ENCODE measurements around the gene CRTC1.
A peak's percentile ranks its signal among the peaks of the same experiment; 100 is the strongest.

The CRTC1 gene

GRCh38 chr19:18683109-18683957 lies at the start of gene CRTC1:
Gene CRTC1, plus strand, starts transcription at chr19:18683680. Its CDS starts 23 bp downstream, at chr19:18683703.
- peak; percentile 92 for DNase-seq (ENCODE audit: low spot score)

GRCh38 chr19:18634612-18635297 lies 48.7 kb upstream of the CRTC1 start:
- no peak for DNase-seq (ENCODE audit: low spot score)

- no peak for DNase-seq (ENCODE audit: low spot score)
Observed at GRCh38 chr19:18635831-18636182, 47.7 kb upstream of the CRTC1 start.

- peak; percentile 97 for DNase-seq (ENCODE audit: low spot score)
Observed at GRCh38 chr19:18636183-18636968, 47.1 kb upstream of the CRTC1 start.

GRCh38 chr19:18636969-18637629 lies 46.4 kb upstream of the CRTC1 start, which contains the start of gene KLHL26:
Gene KLHL26, plus strand, starts transcription at chr19:18637028. Its CDS starts 27 bp downstream, at chr19:18637055.
- no peak for DNase-seq (ENCODE audit: low spot score)

- no peak for DNase-seq (ENCODE audit: low spot score)
Observed at GRCh38 chr19:18637673-18638630, 45.5 kb upstream of the CRTC1 start.

- DNase-seq (ENCODE audit: low spot score), result no peak
Observed at GRCh38 chr19:18639706-18640243, 43.7 kb upstream of the CRTC1 start.

GRCh38 chr19:18644196-18645034 lies 39.1 kb upstream of the CRTC1 start:
- DNase-seq (ENCODE audit: low spot score), result peak; percentile 40

GRCh38 chr19:18645035-18645511 lies 38.4 kb upstream of the CRTC1 start:
- DNase-seq (ENCODE audit: low spot score), result no peak

GRCh38 chr19:18646535-18647370 lies 36.7 kb upstream of the CRTC1 start:
- DNase-seq (ENCODE audit: low spot score), result no peak

GRCh38 chr19:18647371-18647767 lies 36.1 kb upstream of the CRTC1 start:
- DNase-seq (ENCODE audit: low spot score), result no peak

GRCh38 chr19:18647807-18648206 lies 35.7 kb upstream of the CRTC1 start:
- no peak for DNase-seq (ENCODE audit: low spot score)

GRCh38 chr19:18648973-18649315 lies 34.5 kb upstream of the CRTC1 start:
- no peak for DNase-seq (ENCODE audit: low spot score)

- DNase-seq (ENCODE audit: low spot score), result no peak
Observed at GRCh38 chr19:18649371-18650020, 34.0 kb upstream of the CRTC1 start.

- DNase-seq (ENCODE audit: low spot score), result no peak
Observed at GRCh38 chr19:18650021-18650390, 33.5 kb upstream of the CRTC1 start.

- no peak for DNase-seq (ENCODE audit: low spot score)
Observed at GRCh38 chr19:18650468-18651041, 32.9 kb upstream of the CRTC1 start.

- no peak for DNase-seq (ENCODE audit: low spot score)
Observed at GRCh38 chr19:18651300-18651699, 32.2 kb upstream of the CRTC1 start.

- no peak for DNase-seq (ENCODE audit: low spot score)
Observed at GRCh38 chr19:18651733-18652132, 31.7 kb upstream of the CRTC1 start.
